Psoas muscle (tissue), 8 donors: ENCODE results near the gene KIRREL2. TPM values are rescaled to one million over a fixed set of nuclear protein-coding genes. Genes with fewer than 3 reads are reported as not detected.

Experiments used
- ATAC-seq, 4 donors: fragments of 200-7000 bp; cut with Tn5 transposase; one replicate each; pipeline ENCODE4 v1.9.1; 2020; ENCODE audit warnings: moderate library complexity in 3 of 4, mild to moderate bottlenecking in 2 of 4
- DNase-seq, 2 donors: peaks; one replicate each; pipeline ENCODE4 v3.0.0-alpha.2; 2020
- H3K27ac ChIP-seq: fragments of 200-600 bp; one replicate; pipeline ENCODE4 v1.8.0; 2022
- H3K27me3 ChIP-seq, 3 donors: fragments of 200-600 bp in 1 of 3; one replicate each; pipeline versions ENCODE4 v1.6.1 to v1.8.0; 2013 to 2022; ENCODE audit warnings: low read length in 2 of 3, mild to moderate bottlenecking in 2 of 3, moderate library complexity in 1 of 3; ENCODE audit not compliant: insufficient read depth in 3 of 3
- H3K36me3 ChIP-seq, 2 donors: fragments of 200-600 bp in 1 of 2; one replicate each; pipeline versions ENCODE4 v1.6.1 to v1.8.0; 2013 to 2022; ENCODE audit warnings: low read depth in 1 of 2, mild to moderate bottlenecking in 1 of 2, moderate library complexity in 1 of 2; ENCODE audit not compliant: insufficient read depth in 1 of 2
- H3K4me1 ChIP-seq: fragments of 200-600 bp; one replicate; pipeline ENCODE4 v1.8.0; 2022
- H3K4me3 ChIP-seq: fragments of 200-600 bp; one replicate; pipeline ENCODE4 v1.8.0; 2022; ENCODE audit warnings: mild to moderate bottlenecking
- H3K9me3 ChIP-seq: fragments of 200-600 bp; one replicate; pipeline ENCODE4 v1.8.0; 2022
- CTCF ChIP-seq: fragments of 200-600 bp; IDR thresholded peaks from one replicate; pipeline ENCODE4 v1.8.0; 2022; ENCODE audit warnings: antibody characterized with exemption
- WGBS, 3 donors: extraction: QIAGEN DNeasy Blood & Tissue Kit; methylation state at CpG; one replicate each; pipeline versions ENCODE4 v1.1.6 to v1.1.7; 2013; 5-methylcytosine and 5-hydroxymethylcytosine counted together
- intact Hi-C, 2 donors: fragments of 100-400 bp; cut with DNase I; formaldehyde crosslinking; loops; one replicate each; pipeline versions ENCODE4 v1.11.0 to v1.14.2; 2022
- polyA plus RNA-seq, 3 donors: library from polyadenylated mRNA; stranded (reverse); fragments of 200-250 nt; gene quantifications; one replicate each; pipeline ENCODE4 v1.2.3, GENCODE V29; 2013
- total RNA-seq, 4 donors: library from RNA; stranded (reverse); fragmentation: NEBNext Ultra II Directional in 2 of 4; extraction: Animal tissue kit (Norgen Biotek cat#: 25700) in 2 of 4; gene quantifications; one replicate each; pipeline versions ENCODE4 v1.2.1 to v1.2.4, GENCODE V29; 2021 to 2023
- donor health status: healthy with polysubstance abuse.
- donor health status: DM: no; HTN: no; CAD: no; lungs with moderate emphysema.
- donor health status: Bipolar disorder and iron deficiency.
- donor health status: healthy.
- donor health status: DM: yes; HTN: yes; CAD: no.
- donor health status: DM: no; HTN: no; CAD: no.
- donor health status: DM: no; HTN: no; CAD: no.
- donor health status: DM: yes; HTN: yes; CAD: no.

The KIRREL2 gene
- total and polyA plus RNA-seq, 7 donors, result not detected

GRCh38 chr19:35896643-35897040, 39.9 kb downstream of the KIRREL2 start:
- H3K9me3 ChIP-seq, result no peaks in the 10 kb centered on the region
- peaks cover 0 to 4% (median 0%) of the 10 kb centered on the region in 3 donors for H3K27me3 ChIP-seq
- H3K4me1 ChIP-seq, result peaks cover 7% of the 10 kb centered on the region
- H3K27ac ChIP-seq, result no peak overlapping the region
- DNase-seq (no peak), ATAC-seq (no peak)
- no peak overlapping the region for H3K4me3 ChIP-seq
- WGBS, 3 donors, result 91 to 94% (median 93%) methylated on average over 13 of the region's 13 CpGs
- intact Hi-C loops, result no loop called here
- peaks cover 0 to 29% of the 10 kb centered on the region in 2 donors for H3K36me3 ChIP-seq
- TF ChIP-seq CTCF, result no peak

GRCh38 chr19:35897706-35898451, 41.2 kb downstream of the KIRREL2 start:
- Histone ChIP-seq H3K36me3 (peaks cover 0 to 25% of the 10 kb centered on the region in 2 donors), H3K27me3 (peaks cover 0 to 4% (median 2%) of the 10 kb centered on the region in 3 donors), H3K9me3 (no peaks in the 10 kb centered on the region), H3K4me1 (peaks cover 7% of the 10 kb centered on the region), H3K4me3 (peak overlapping the region; percentile 81), H3K27ac (no peak overlapping the region)
- DNase-seq (no peak), ATAC-seq (no peak)
- intact Hi-C loops, result no loop called here
- no peak for TF ChIP-seq CTCF
- WGBS, 3 donors, result 86 to 91% (median 88%) methylated on average over 13 of the region's 13 CpGs

GRCh38 chr19:35898499-35898809, 41.7 kb downstream of the KIRREL2 start:
- no peak for TF ChIP-seq CTCF
- intact Hi-C loops, result no loop called here
- 13 to 21% (median 15%) methylated on average over 17 of the region's 17 CpGs for WGBS, 3 donors

GRCh38 chr19:35899547-35900214, 43.0 kb downstream of the KIRREL2 start:
- Histone ChIP-seq H3K4me3 (peak overlapping the region; percentile 81), H3K27me3 (peaks cover 0 to 4% (median 2%) of the 10 kb centered on the region in 3 donors), H3K9me3 (no peaks in the 10 kb centered on the region), H3K27ac (peak overlapping the region; percentile 41), H3K36me3 (peaks cover 0 to 15% of the 10 kb centered on the region in 2 donors), H3K4me1 (peaks cover 7% of the 10 kb centered on the region)
- intact Hi-C loops, result no loop called here
- peak; percentile 81 to 86 for DNase-seq
- no peak for TF ChIP-seq CTCF
- 0 to 1% (median 0%) methylated on average over 26 to 43 of the region's 43 CpGs for WGBS, 3 donors
- peak; percentile 81 to 95 (median 87) for ATAC-seq

More at GRCh38 chr19:35898499-35898809, 41.7 kb downstream of the KIRREL2 start:
- DNase-seq (no peak), ATAC-seq (peak in 1 of 4 donors; percentile 7)
- peaks cover 0 to 22% of the 10 kb centered on the region in 2 donors for H3K36me3 ChIP-seq
- peaks cover 0 to 4% (median 2%) of the 10 kb centered on the region in 3 donors for H3K27me3 ChIP-seq
- peak overlapping the region; percentile 81 for H3K4me3 ChIP-seq
- H3K27ac ChIP-seq, result no peak overlapping the region
- no peaks in the 10 kb centered on the region for H3K9me3 ChIP-seq
- peaks cover 7% of the 10 kb centered on the region for H3K4me1 ChIP-seq
